ENCODE measurements around the gene DGKD.

DGKD gene

GRCh38 chr2:233338046-233338445 lies 16.2 kb upstream of the DGKD start:
- DNase-seq: no peak

- no peak for DNase-seq
These were observed 15.4 kb upstream of the DGKD start for GRCh38 chr2:233338812-233339368.

GRCh38 chr2:233339427-233339826 lies 14.9 kb upstream of the DGKD start:
- DNase-seq: no peak

GRCh38 chr2:233341296-233341695 lies 13.0 kb upstream of the DGKD start:
- no peak for DNase-seq

- DNase-seq: no peak
These were observed 12.0 kb upstream of the DGKD start for GRCh38 chr2:233342301-233342700.

- no peak for DNase-seq
These were observed 11.1 kb upstream of the DGKD start for GRCh38 chr2:233343171-233343705.

- no peak for DNase-seq
These were observed 7.9 kb upstream of the DGKD start for GRCh38 chr2:233346376-233346775.

GRCh38 chr2:233346930-233347329 lies 7.4 kb upstream of the DGKD start:
- no peak for DNase-seq

- peak in 1 of 2 donors; percentile 60 for DNase-seq
These were observed 5.0 kb upstream of the DGKD start for GRCh38 chr2:233349005-233349998.

GRCh38 chr2:233350708-233351107 lies 3.6 kb upstream of the DGKD start:
- DNase-seq: peak in 1 of 2 donors; percentile 42

GRCh38 chr2:233351423-233351822 lies 2.9 kb upstream of the DGKD start:
- DNase-seq: no peak

GRCh38 chr2:233352141-233352842 lies 2.0 kb upstream of the DGKD start:
- no peak for DNase-seq

GRCh38 chr2:233353101-233353768 lies 1.1 kb upstream of the DGKD start:
- DNase-seq: no peak

- DNase-seq: no peak
These were observed 218 bp downstream of the DGKD start for GRCh38 chr2:233354500-233354924.

GRCh38 chr2:233354971-233355574 lies 779 bp downstream of the DGKD start:
- no peak for DNase-seq

- DNase-seq: no peak
These were observed 1.6 kb downstream of the DGKD start for GRCh38 chr2:233355916-233356315.

GRCh38 chr2:233356546-233357308 lies 2.4 kb downstream of the DGKD start:
- DNase-seq: no peak

- no peak for DNase-seq
These were observed 4.0 kb downstream of the DGKD start for GRCh38 chr2:233358335-233358734.

GRCh38 chr2:233358947-233359346 lies 4.7 kb downstream of the DGKD start:
- DNase-seq: no peak

- no peak for DNase-seq
These were observed 5.5 kb downstream of the DGKD start for GRCh38 chr2:233359823-233360222.

GRCh38 chr2:233360771-233361176 lies 6.5 kb downstream of the DGKD start:
- no peak for DNase-seq
